Measurements from ENCODE around the gene ABCC2. TPM values are rescaled to one million over a fixed set of nuclear protein-coding genes. Genes with fewer than 3 reads are reported as not detected.

The ABCC2 gene
- total RNA-seq (2022; extraction: Qiagen RNA extraction; ENCODE audit: low read depth), result 144 to 173 TPM (median 148 TPM) in 5 replicates

GRCh38 chr10:99782447-99783286, at the start of gene ABCC2:
Gene ABCC2 (plus strand): TSS chr10:99782640. CDS start chr10:99782845, 205 bp downstream.

Other genes starting within 250 kb of the ABCC2 start
- not detected in 5 replicates for gene NKX2-3, start 249.7 kb upstream of the ABCC2 start, total RNA-seq (2022; extraction: Qiagen RNA extraction; ENCODE audit: low read depth)
- 21.7 to 30.5 TPM (median 26.0 TPM) in 5 replicates for gene SLC25A28, start 162.2 kb upstream of the ABCC2 start, total RNA-seq (2022; extraction: Qiagen RNA extraction; ENCODE audit: low read depth)
- gene ENTPD7, start 123.1 kb upstream of the ABCC2 start, total RNA-seq (2022; extraction: Qiagen RNA extraction; ENCODE audit: low read depth), result 8.5 to 13.5 TPM (median 12.7 TPM) in 5 replicates
- gene COX15, start 50.5 kb upstream of the ABCC2 start, total RNA-seq (2022; extraction: Qiagen RNA extraction; ENCODE audit: low read depth), result 29.2 to 32.9 TPM (median 30.2 TPM) in 5 replicates
- 32.6 to 38.9 TPM (median 37.0 TPM) in 5 replicates for gene CUTC, start 50.4 kb upstream of the ABCC2 start, total RNA-seq (2022; extraction: Qiagen RNA extraction; ENCODE audit: low read depth)
- gene DNMBP, start 227.3 kb downstream of the ABCC2 start, total RNA-seq (2022; extraction: Qiagen RNA extraction; ENCODE audit: low read depth), result 23.3 to 33.3 TPM (median 29.6 TPM) in 5 replicates

All from A549 treated with ZK216348 at 1 μM for 4 hours (cell line).